HG02973 (cell line): ENCODE results near the gene SLC46A1.

Experiments
- ATAC-seq: cut with Tn5 transposase; IDR thresholded peaks from one replicate; pipeline ENCODE4 v1.9.1; 2021; ENCODE audit warnings: moderate library complexity; ENCODE audit not compliant: unreplicated experiment

SLC46A1 gene

GRCh38 chr17:28363186-28363585, 42.8 kb downstream of the SLC46A1 start:
- no peak for ATAC-seq

- no peak for ATAC-seq
These were observed 48.2 kb downstream of the SLC46A1 start for GRCh38 chr17:28357901-28358197.

- peak; percentile 90 for ATAC-seq
These were observed 48.7 kb downstream of the SLC46A1 start, which contains the start of gene POLDIP2 for GRCh38 chr17:28357061-28357900. Gene POLDIP2, minus strand, starts transcription at chr17:28357527. Its CDS starts 79 bp downstream, at chr17:28357448.

DNA sequence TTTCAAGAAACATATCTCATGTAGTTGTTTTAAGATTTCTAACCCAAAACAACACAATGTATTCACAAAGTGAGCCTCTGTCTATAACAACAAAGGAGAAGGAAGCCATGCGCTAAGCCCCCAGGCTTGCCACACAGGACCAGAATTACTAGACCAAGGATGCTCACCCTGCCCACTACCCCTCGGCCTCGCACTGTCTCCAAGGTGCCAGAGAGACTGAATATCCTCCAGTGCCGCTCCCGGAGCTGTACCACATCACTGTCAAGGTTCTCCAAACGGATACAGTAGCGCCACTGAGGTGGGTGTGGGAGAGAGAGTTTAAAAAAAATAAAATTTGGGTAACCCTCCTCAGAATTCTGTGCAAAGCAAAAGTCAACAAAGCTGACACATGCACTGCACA, 55.7 kb downstream of the SLC46A1 start:
- no peak for ATAC-seq

- ATAC-seq: no peak
These were observed 57.0 kb downstream of the SLC46A1 start for GRCh38 chr17:28348979-28349378.

DNA sequence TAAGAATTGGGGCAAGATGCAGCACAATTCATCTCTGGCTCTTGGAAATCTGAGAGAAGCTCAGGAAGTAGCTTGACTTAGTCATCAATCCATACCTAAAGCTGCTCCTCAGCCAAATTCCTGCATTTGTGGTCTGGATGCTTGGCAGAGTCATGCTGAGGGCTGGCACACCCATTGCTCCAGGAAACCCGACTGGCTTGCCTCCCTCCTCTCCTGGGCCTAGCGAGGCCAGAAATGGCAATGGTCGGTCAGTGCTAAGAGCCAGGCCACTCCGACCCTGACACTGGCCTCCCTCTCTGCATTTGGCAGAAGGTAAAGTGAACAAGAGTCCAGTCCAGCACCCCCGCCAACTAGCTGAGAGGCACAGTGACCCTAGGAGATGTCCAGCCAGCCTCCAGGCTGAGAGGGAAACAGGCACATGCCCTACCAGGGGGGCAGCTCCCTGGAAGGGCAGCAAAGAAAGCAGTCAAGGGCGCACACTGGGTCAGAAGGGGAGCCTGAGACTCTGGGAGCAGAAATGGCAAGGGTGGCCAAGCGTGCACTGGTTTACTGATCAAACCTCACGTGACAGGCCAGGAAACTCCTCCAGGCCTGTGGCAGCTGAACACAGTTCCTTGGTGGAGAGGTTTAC, 58.6 kb downstream of the SLC46A1 start:
- ATAC-seq: no peak

- no peak for ATAC-seq
These were observed 59.2 kb downstream of the SLC46A1 start for GRCh38 chr17:28346746-28347246.

GRCh38 chr17:28346199-28346580, 59.8 kb downstream of the SLC46A1 start:
- ATAC-seq: no peak

DNA sequence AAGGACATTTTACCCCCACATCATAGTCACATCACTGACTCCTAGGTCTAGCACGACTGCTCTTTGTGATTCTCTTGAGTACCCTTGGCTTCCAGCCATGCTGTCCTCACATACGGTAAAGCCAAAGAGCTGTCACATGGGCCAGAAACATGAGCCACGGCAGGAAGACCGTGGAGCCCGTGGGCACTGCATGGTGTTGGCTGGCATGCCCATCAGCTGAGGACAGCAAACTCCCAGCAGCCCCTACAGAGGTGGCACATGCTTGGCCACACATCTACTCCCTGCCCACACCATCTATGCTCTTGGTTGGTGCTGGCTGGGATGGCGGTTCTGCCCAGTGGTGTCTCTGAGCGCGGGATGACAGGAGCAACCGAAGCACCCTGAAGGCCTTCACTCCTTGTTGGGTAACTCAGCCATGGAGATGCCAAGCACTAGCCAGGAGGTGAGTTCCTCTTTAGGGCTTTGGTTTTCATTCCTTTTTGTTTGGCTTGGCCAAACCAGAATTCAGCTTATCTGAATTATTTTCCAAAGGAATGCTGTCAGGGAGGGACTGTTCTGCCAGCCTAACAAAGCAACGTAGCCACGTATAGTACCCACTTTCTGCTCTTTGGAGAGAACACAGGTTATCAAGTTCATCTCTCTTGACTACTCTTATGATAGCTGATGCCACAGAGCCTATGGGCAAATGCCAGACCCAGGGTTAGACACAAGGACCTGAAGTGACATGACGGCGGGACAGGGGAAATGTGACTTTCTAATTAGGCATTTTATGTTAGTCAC, 60.4 kb downstream of the SLC46A1 start:
- no peak for ATAC-seq
